H1 (cell line): ENCODE results near the gene MTMR1. TPM values are rescaled to one million over a fixed set of nuclear protein-coding genes. Genes with fewer than 3 reads are reported as not detected.

Experiments
- CHD7 ChIP-seq: fragments of 300-600 bp; sonication (generic); IDR thresholded peaks from 2 replicates; pipeline ENCODE4 v1.7.1; 2012; ENCODE audit warnings: low read length, moderate library complexity, mild to moderate bottlenecking, inconsistent platforms; ENCODE audit not compliant: insufficient replicate concordance
- CTCF ChIP-seq, 3 experiments: IDR thresholded peaks; 1 replicate in 2 of 3; 2 replicates in 1 of 3; pipeline versions ENCODE4 v1.5.1 to v1.6.1; 2011; ENCODE audit warnings: low read length in 3 of 3, mild to moderate bottlenecking in 3 of 3, inconsistent platforms in 2 of 3, low read depth in 1 of 3, moderate library complexity in 1 of 3; ENCODE audit not compliant: insufficient read depth in 1 of 3; ENCODE audit errors: control extremely low read depth in 1 of 3
- E2F6 ChIP-seq: IDR thresholded peaks from 2 replicates; pipeline ENCODE4 v1.6.1; 2012; ENCODE audit warnings: inconsistent platforms
- EZH2 ChIP-seq: fragments of 200-600 bp; sonication (generic); IDR thresholded peaks from 2 replicates; pipeline ENCODE4 v1.7.1; 2012; ENCODE audit warnings: low read depth, mild to moderate bottlenecking, moderate library complexity, low read length, inconsistent platforms; ENCODE audit not compliant: severe bottlenecking
- NANOG ChIP-seq: IDR thresholded peaks from 2 replicates; pipeline ENCODE4 v1.6.1; 2011; ENCODE audit warnings: low read length, low read depth, mild to moderate bottlenecking, inconsistent platforms; ENCODE audit not compliant: insufficient read depth, poor library complexity, severe bottlenecking
- polyA plus RNA-seq, 7 experiments: library from polyadenylated mRNA; depleted of rRNA in 3 of 7; stranded (reverse) in 5 of 7; unstranded in 2 of 7; fragments of >200 nt in 5 of 7; fragments of 200-250 nt in 2 of 7; gene quantifications; 1 replicate in 5 of 7; 2 replicates in 1 of 7; 4 replicates in 1 of 7; pipeline versions ENCODE4 v1.2.1 to v1.2.3, GENCODE V29; 2011 to 2013; ENCODE audit warnings: missing spikeins in 2 of 7, mixed read lengths in 2 of 7
- total RNA-seq: library from RNA; stranded (reverse); fragmentation: NEBNext Ultra II Directional; extraction: Animal tissue kit (Norgen Biotek cat#: 25700); gene quantifications from 2 replicates; pipeline ENCODE4 v1.2.1, GENCODE V29; 2021

The MTMR1 gene
- total and polyA plus RNA-seq, 2 of the 8 experiments (the other 6 are each of a cell fraction or from before 2014, with no cell fraction given), result 15.1 to 23.8 TPM

GRCh38 chrX:150644422-150644821 is 48.8 kb upstream of the MTMR1 start (continued):
- TF ChIP-seq CTCF (IDR thresholded peaks at IDR 0.05; ENCODE audit: control extremely low read depth in 1 of 3, insufficient read depth in 1 of 3, low read depth in 1 of 3, low read length in 3 of 3) (no peak), E2F6 (no peak), CHD7 (no peak), EZH2 (no peak), NANOG (no peak)
- TF ChIP-seq, all 59 proteins: peak for 0
